Measurements from ENCODE around the gene DPM1. TPM values are rescaled to one million over a fixed set of nuclear protein-coding genes. Genes with fewer than 3 reads are reported as not detected.
A peak's percentile ranks its signal among the peaks of the same experiment; 100 is the strongest.

DPM1 gene
- total and polyA plus RNA-seq, 2 of the 8 experiments (the other 6 are each of a cell fraction or from before 2014, with no cell fraction given): 42.3 to 57.0 TPM

DNA sequence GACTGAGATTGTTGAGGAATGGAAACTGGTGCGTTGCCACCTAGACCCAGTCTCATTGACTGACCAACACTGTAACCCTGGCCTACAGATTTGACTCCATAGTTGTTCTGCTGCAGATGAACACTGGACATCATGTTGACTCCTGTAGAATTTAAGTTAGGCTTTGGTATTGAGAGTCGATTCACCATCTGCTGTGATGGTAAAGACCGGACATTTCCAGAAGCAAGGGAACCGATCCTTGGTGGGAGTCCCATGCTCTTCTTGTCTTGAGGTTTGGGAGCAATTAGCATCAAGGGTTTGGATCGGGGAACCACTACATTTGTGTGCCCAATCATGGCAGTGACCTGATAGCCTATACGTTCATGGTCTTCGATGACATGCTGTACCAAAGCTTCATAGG, 64.7 kb downstream of the DPM1 start:
- WGBS, 2 experiments (ENCODE audit: extremely low coverage in 1 of 2, insufficient coverage in 1 of 2, insufficient read length in 1 of 2, insufficient replicate concordance in 2 of 2, low coverage in 1 of 2, low lambda C conversion rate in 2 of 2, missing lambda C conversion rate in 1 of 2): 90% methylated on average over 7 of the region's 7 CpGs; no CpG with 5 or more reads in 1 of the 2 experiments
- H3K9me3 ChIP-seq (ENCODE audit: insufficient read depth in 2 of 2, low read depth in 1 of 2, low read length in 1 of 2): no peaks in the 10 kb centered on the region
- H3K4me3 ChIP-seq (ENCODE audit: extremely low read depth in 1 of 4, insufficient read depth in 2 of 4, low read depth in 3 of 4, low read length in 4 of 4): no peak overlapping the region
- peaks cover 10 to 12% of the 10 kb centered on the region in 2 experiments for H4K20me1 ChIP-seq (replicated peaks in 1 of 2; ENCODE audit: control insufficient read depth in 1 of 2, insufficient read depth in 2 of 2, low read length in 2 of 2)
- no peak overlapping the region for H4K8ac ChIP-seq (ENCODE audit: extremely low read depth, insufficient read depth, low read length)
- no peak overlapping the region for H2BK120ac ChIP-seq (replicated peaks; ENCODE audit: low read depth, low read length)
- H3K4me1 ChIP-seq (replicated peaks in 1 of 4; ENCODE audit: control insufficient read depth in 3 of 4, insufficient read depth in 4 of 4, low read length in 3 of 4): no peaks in the 10 kb centered on the region
- H3K14ac ChIP-seq (ENCODE audit: insufficient read length): no peak overlapping the region
- H3K4ac ChIP-seq (replicated peaks; ENCODE audit: insufficient read length, low read depth, low read length): no peak overlapping the region
- H3K9ac ChIP-seq (replicated peaks in 1 of 4; ENCODE audit: extremely low read depth in 1 of 4, low read depth in 3 of 4, low read length in 3 of 4): no peak overlapping the region
- H3K23me2 ChIP-seq (ENCODE audit: low read depth, low read length): no peaks in the 10 kb centered on the region
- CTCF ChIA-PET (ENCODE audit: partially characterized antibody): interaction anchor here (1.4 kb wide), 1 partner anchor 145 kb away, joined by 4 read pairs; no protein-coding TSS in a partner anchor
- H2AFZ ChIP-seq (ENCODE audit: low read length): no peak overlapping the region
- no peak overlapping the region for H4K91ac ChIP-seq (replicated peaks; ENCODE audit: insufficient read length, low read length)
- H2BK15ac ChIP-seq (ENCODE audit: low read length): no peak overlapping the region
- H3K79me2 ChIP-seq (ENCODE audit: control insufficient read depth in 1 of 2, insufficient read depth in 2 of 2, low read length in 2 of 2): peaks cover 0 to 48% of the 10 kb centered on the region in 2 experiments; a peak in 2 of 4 replicates
- peaks cover 12% of the 10 kb centered on the region for H3K79me1 ChIP-seq (ENCODE audit: low read depth, low read length)
- H3K56ac ChIP-seq (replicated peaks; ENCODE audit: insufficient read length, low read depth, low read length): no peak overlapping the region
- H3K27me3 ChIP-seq (replicated peaks in 1 of 4; ENCODE audit: control insufficient read depth in 3 of 4, extremely low read depth in 1 of 4, insufficient read depth in 3 of 4, low read length in 3 of 4): no peaks in the 10 kb centered on the region
- H3K27ac ChIP-seq (ENCODE audit: low read depth, low read length): no peak overlapping the region
- H3K36me3 ChIP-seq (ENCODE audit: control insufficient read depth in 2 of 4, insufficient read depth in 4 of 4, low read length in 3 of 4): peaks cover 36 to 89% (median 65%) of the 10 kb centered on the region in 4 experiments
- DNase-seq (ENCODE audit: low read depth in 1 of 2, low spot score in 2 of 2) (no peak), FAIRE-seq (no peak)
- H3K18ac ChIP-seq (ENCODE audit: extremely low read depth, low read length): no peak overlapping the region
- H2BK20ac ChIP-seq (ENCODE audit: low read length): no peak overlapping the region
- POLR2A ChIA-PET (ENCODE audit: partially characterized antibody): interaction anchor here (1.0 kb wide), 1 partner anchor 9 kb away, joined by 3 read pairs; no protein-coding TSS in a partner anchor
- H3K23ac ChIP-seq (ENCODE audit: insufficient read length): no peak overlapping the region
- no peak overlapping the region for H2BK12ac ChIP-seq (ENCODE audit: low read depth, low read length)
- H4K5ac ChIP-seq (ENCODE audit: insufficient read length, low read depth, low read length): no peak overlapping the region
- H2BK5ac ChIP-seq (ENCODE audit: low read depth, low read length): no peak overlapping the region
- H3K4me2 ChIP-seq (ENCODE audit: insufficient read depth in 1 of 2, low read depth in 2 of 2, low read length in 2 of 2): no peak overlapping the region
- no peak overlapping the region for H2AK5ac ChIP-seq (ENCODE audit: low read depth, low read length)
- TF ChIP-seq POLR2AphosphoS5 (IDR thresholded peaks at IDR 0.05; ENCODE audit: low read depth, low read length) (peak; percentile 45; the same call in 1 of the 2 replicates), MAFK (IDR thresholded peaks at IDR 0.05; ENCODE audit: low read depth, low read length) (no peak), SIN3A (conservative IDR thresholded peaks at IDR 0.05 in 1 of 2, IDR thresholded peaks at IDR 0.05 in 1 of 2; ENCODE audit: low read depth in 1 of 2, low read length in 2 of 2) (no peak), SRF (IDR thresholded peaks at IDR 0.05; ENCODE audit: low read depth, low read length) (no peak), CEBPB (IDR thresholded peaks at IDR 0.05; ENCODE audit: low read depth, low read length) (no peak), SUZ12 (IDR thresholded peaks at IDR 0.05; ENCODE audit: low read length) (no peak), HDAC2 (IDR thresholded peaks at IDR 0.05; ENCODE audit: borderline replicate concordance in 1 of 2, low read depth in 2 of 2, low read length in 2 of 2) (no peak), TCF12 (IDR thresholded peaks at IDR 0.05; ENCODE audit: low read depth, low read length) (no peak), TBP (IDR thresholded peaks at IDR 0.05; ENCODE audit: low read depth, low read length) (no peak), EZH2 (IDR thresholded peaks at IDR 0.05; ENCODE audit: low read depth, low read length, severe bottlenecking) (no peak)
- TF ChIP-seq, protein P1, sequence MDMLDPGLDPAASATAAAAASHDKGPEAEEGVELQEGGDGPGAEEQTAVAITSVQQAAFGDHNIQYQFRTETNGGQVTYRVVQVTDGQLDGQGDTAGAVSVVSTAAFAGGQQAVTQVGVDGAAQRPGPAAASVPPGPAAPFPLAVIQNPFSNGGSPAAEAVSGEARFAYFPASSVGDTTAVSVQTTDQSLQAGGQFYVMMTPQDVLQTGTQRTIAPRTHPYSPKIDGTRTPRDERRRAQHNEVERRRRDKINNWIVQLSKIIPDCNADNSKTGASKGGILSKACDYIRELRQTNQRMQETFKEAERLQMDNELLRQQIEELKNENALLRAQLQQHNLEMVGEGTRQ (IDR thresholded peaks at IDR 0.05; ENCODE audit: low read length): no peak
- TF ChIP-seq, protein P2, sequence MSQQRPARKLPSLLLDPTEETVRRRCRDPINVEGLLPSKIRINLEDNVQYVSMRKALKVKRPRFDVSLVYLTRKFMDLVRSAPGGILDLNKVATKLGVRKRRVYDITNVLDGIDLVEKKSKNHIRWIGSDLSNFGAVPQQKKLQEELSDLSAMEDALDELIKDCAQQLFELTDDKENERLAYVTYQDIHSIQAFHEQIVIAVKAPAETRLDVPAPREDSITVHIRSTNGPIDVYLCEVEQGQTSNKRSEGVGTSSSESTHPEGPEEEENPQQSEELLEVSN (IDR thresholded peaks at IDR 0.05): no peak
